SIG-M5 treated with dmso at 0.1 percent for 504 hours (cell line): ENCODE measurements around the gene GID8.

Source experiments
- DNase-seq: peaks from one replicate; lab custom pipeline; 2025; ENCODE audit not compliant: unreplicated experiment; lab: John Stamatoyannopoulos, UW

GID8 gene

DNA sequence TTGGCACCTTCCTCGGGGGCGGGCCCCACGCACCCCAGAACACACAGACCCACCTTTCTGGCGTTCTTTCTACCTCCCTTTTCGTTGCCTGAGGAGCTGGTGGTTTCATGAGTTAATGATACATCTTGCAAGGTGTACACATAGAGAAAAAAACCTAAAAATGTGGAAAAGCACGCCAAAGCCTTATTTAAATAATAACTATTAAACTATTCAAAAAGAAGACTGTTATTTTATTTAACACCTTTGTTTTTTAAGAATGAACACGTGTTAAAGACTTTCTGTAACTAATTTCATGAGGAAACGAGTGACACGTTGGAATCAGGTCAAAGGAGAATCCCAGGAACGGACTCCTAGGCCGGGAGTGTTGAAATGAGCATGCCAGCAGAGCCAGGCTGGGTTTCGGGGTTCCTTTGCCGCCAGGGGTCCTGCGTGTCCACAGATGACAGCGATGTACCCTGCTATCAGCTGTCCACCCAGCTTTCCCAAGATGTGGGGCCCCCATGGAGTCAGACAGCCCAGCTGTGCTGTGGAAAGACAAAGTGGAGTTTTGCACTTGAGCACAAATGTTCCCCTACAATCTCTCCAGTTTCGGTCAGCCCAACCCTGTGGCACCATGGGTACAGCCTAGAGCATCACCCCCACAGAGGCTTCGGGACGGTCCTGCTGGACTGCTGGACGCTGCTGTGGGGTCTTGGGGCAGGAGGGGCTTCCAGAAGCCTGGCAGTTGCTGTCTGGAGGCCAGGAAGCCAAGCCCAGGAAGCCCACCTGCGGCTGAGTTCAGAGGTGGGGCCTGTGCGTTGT is 30.6 kb downstream of the GID8 start:
- no peak for DNase-seq

DNA sequence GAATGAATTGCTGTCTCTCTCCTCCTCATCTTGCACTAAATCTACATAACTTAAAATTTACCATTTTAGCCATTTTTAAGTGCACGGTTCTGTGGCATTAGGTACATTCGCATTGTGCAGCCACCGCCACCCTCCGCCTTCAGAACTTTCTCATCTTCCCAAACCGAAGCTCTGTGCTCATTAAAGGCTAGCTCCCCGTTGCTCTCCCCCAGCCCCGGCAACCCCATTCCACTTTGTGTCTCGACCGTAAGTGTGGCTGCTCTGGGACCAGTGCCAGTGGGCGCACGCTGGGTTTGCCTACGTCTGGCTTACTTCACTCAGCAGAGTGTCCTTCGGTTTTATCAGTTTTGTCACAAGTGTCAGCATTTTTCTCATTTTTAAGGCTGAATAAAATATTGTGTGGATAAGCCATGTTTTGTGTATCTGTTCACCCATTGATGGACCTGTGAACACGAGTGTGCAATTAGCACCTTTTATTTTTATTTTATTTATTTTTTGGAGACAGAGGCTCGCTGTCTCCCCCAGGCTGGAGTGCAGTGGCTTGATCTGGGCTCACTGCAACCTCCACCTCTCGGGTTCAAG is 31.3 kb downstream of the GID8 start:
- DNase-seq = no peak

GRCh38 chr20:62969939-62970306 is 32.0 kb downstream of the GID8 start:
- no peak for DNase-seq

DNA sequence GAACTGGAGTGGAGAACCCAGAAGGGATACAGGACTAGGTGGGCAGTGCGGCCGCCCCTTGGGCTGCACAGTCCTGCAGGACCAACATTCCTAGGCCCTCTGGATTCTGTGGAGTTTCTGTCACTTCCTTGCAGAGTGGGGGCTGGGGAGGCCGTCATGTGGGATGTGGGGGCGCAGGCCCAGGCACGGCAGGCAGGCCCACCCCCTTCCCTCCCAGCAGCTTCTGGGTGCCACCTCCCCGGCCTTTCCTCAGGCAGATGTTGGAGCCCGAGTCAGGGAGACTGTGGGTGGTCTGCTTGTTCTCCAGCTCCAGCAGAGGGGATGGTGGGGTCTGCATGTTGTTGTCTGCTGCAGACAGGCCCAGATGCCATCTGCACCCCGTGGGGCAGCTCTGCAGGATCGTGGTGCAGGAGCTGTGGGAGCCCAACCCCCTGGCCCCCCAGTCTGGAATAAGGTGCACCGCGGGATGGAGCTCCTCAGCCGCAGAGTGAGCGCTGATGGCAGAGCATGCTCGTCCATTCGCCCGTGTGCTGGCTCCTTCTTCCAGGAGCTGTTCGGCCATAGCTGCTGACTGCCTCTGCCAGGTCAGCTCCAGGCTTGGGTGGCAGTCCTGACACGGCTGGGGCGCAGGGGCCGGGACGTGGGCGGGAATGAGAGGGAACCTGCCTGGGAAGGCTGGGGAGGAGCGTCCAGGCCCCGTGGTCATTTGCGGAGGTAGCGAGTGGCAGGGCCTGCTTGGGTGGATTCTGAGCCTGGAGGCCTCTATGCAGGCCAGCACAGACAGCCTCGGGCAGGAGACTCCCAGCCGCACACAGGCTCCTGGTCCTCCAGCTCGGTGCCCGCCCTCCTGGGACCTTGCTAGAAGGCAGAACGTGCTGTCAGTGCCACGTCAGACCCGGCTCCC is 32.6 kb downstream of the GID8 start:
- DNase-seq = no peak

DNA sequence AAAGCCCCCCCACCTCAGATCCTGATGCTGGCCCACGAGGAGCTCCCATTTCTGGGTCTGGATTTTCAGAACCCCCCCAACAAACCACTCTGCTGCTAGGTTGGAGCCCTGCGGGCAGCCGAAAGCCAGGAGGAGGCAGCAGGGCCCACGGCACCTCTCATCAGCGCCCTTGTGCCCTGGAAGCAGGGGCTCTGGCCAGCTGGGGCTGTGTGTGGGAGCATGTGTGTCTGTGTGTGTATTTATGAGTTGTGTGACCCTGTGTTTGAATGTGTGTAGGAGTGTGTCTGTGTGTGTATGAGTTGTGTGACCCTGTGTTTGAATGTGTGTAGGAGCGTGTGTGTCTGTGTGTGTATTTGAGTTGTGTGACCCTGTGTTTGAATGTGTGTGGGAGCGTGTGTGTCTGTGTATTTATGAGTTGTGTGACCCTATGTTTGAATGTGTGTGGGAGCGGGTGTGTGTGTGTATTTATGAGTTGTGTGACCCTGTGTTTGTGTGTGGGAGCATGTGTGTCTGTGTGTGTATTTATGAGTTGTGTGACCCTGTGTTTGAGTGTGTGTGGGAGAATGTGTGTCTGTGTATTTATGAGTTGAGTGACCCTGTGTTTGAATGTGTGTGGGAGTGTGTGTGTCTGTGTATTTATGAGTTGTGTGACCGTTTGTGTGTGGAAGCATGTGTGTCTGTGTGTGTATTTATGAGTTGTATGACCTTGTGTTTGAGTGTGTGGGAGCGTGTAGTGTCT is 33.4 kb downstream of the GID8 start:
- no peak for DNase-seq

GRCh38 chr20:62971950-62972844 is 34.2 kb downstream of the GID8 start:
- DNase-seq = peak; percentile 89

DNA sequence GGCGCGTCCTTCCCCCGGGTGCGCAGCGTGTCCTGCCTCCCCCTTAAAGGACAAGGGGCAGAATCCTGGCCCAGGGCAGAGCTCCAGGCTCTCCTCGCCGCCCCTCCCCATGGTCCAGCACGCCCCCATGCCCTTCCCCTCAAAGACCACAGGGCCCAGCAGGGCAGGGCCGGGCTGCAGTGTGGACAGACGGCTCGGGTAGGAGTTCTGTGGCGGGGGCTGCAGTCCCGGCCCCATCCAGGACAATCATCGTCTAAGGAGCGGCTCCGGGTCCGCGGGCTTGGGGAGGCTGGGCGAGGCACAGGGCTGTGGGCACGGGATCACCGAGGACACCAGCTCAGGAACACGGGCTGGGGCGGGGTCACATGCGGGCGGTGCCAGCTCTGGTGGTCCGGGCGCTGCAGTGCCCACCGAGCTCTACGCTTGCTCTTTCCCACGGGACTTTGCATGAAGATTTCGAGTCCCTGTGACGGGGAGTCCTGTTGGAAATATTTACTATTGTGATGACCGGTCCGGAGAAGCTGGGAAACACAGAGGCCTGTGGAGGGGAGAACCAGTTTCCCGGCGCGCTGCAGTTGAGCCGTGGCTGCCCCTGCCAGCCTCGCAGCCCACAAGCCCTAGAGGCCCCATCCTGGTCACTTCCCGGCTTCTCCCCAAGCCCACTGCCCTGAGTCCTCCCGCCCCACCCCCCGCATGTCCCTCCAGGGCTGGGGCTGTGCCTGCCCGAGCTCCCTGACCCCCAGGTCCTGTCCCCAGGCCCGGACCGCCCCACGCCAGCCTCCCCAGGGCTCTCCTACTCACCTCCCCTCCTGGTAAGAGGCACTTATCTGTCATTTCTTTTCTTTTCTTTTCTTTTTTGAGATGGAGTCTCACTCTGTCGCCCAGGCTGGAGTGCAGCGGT is 35.1 kb downstream of the GID8 start:
- DNase-seq = no peak

DNA sequence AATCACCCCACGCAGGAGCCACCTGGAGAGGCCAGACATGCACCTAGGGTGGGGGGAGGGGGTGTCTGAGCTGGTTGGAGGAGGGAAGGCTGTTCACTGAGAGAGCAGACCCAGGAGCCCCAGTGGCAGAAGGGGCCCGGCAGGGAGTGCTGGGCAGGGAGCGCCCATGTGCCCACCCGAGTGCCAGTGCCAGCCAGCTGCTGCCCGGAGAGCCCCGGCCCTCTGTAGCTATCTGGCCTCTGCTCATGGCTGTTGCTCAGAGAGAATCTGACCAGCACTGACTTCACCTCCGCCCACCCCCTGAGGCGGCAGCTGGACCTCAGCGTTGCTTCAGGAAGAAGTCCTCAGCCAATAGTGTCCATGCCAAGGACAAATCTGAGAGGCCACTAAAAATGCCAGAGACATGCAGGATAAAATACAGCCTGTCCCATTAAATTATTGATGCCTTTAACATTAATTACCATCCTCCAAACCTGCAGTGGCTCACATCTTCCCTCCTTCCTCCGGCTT is 37.4 kb downstream of the GID8 start:
- no peak for DNase-seq

DNA sequence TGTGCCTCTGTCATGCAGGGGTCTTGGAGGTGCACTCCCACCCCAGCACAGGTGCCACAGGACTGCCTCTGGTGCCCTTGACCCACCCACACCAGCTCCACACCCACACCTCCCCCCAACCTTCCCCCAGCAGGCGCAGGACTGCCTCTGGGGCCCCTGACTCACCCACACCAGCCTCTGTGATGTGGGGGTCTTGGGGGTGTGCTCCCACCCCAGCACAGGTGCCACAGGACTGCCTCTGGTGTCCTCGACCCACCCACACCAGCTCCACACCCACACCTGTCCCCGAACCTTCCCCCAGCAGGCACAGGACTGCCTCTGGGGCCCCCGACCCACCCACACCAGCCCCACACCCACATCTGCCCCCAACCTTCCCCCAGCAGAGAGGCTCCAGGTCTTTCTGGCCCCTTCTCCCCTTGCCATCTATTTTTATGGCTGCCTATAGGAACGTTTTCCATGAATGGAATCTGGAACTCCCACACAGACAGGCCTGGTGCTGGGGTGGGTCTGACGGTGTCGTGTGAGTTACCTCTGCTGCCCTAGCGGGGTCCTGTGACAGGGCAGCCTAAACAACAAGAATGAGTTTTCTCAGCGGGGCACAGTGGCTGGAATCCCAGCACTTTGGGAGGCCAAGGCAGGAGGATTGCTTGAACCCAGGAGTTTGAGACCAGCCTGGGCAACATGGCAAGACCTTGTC is 38.0 kb downstream of the GID8 start:
- DNase-seq = no peak

- DNase-seq = no peak
These were observed 38.9 kb downstream of the GID8 start for GRCh38 chr20:62976886-62977285.

- no peak for DNase-seq
These were observed 39.9 kb downstream of the GID8 start for GRCh38 chr20:62977613-62978560.

GRCh38 chr20:62978561-62978943 is 40.6 kb downstream of the GID8 start:
- DNase-seq = peak; percentile 67

- no peak for DNase-seq
These were observed 41.4 kb downstream of the GID8 start for GRCh38 chr20:62979310-62979709.

- no peak for DNase-seq
These were observed 42.0 kb downstream of the GID8 start for GRCh38 chr20:62979876-62980373.

DNA sequence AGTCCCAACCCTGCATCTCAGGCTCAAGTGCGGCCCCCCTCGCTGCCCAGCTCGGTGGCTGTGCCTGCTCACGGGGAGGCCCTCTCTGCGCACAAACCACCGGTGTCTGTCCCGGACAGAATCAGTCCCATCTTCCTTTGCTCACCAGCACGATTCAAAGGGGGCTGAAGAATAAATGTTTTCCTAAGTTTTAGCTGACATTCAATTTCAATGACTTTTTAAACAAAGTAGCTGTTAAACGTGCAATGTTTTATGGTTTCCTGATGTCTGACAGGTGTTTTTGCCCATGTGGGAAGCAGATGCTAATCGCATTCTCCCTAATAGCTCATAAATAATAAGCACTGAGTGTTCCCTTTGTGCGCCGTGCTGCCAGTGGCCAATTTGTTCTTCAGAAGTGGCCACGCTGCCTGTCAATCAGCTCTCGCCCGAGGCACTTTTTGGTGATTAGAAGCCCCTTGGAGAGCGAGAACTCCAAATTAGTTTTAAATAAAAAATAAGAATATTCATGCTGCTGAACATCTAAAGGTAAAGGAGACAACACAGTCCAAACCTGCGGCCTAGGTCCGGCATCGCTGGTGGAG is 42.5 kb downstream of the GID8 start:
- DNase-seq = no peak

- no peak for DNase-seq
These were observed 43.0 kb downstream of the GID8 start for GRCh38 chr20:62980970-62981369.
